ENCODE data around the gene UQCC2.

The UQCC2 gene

DNA sequence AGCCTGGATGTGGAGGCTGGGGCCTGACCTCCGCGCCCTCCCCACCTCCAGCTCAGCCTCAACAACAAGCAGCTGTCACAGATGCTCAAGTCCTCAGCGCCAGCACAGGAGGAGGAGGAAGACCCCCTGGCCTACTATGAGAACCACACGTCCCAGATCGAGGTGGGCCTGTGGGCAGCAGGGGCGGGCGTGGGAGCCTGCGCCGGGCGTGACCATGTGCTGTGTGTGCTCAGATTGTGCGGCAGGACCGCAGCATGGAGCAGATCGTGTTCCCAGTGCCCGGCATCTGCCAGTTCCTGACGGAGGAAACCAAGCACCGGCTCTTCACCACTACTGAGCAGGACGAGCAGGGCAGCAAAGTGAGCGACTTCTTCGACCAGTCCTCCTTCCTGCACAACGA, 23.5 kb downstream of the UQCC2 start:
- H3K4me3 ChIP-seq (replicated peaks; ENCODE audit: insufficient read depth, low read length), result no peak overlapping the region
- TF ChIP-seq GABPA (IDR thresholded peaks at IDR 0.05; ENCODE audit: low read depth) (no peak), CTCF (IDR thresholded peaks at IDR 0.05; ENCODE audit: insufficient read depth, low read length) (no peak), SPI1 (IDR thresholded peaks at IDR 0.05; ENCODE audit: borderline replicate concordance, low read depth) (no peak), REST (IDR thresholded peaks at IDR 0.05; ENCODE audit: insufficient replicate concordance, low read depth) (no peak), POLR2AphosphoS5 (IDR thresholded peaks at IDR 0.05; ENCODE audit: low read depth) (no peak)
- no peak for DNase-seq (ENCODE audit: low read depth in 1 of 2, low spot score in 1 of 2)
- H3K27me3 ChIP-seq (ENCODE audit: insufficient read depth, poor library complexity, severe bottlenecking), result no peaks in the 10 kb centered on the region
- no peak overlapping the region for H3K27ac ChIP-seq (replicated peaks)

- Histone ChIP-seq H3K27ac (replicated peaks) (no peak overlapping the region), H3K27me3 (ENCODE audit: insufficient read depth, poor library complexity, severe bottlenecking) (no peaks in the 10 kb centered on the region), H3K4me3 (replicated peaks; ENCODE audit: insufficient read depth, low read length) (no peak overlapping the region)
- DNase-seq (ENCODE audit: low read depth in 1 of 2, low spot score in 1 of 2), result no peak
- no peak for TF ChIP-seq GABPA (IDR thresholded peaks at IDR 0.05; ENCODE audit: low read depth)
- TF ChIP-seq POLR2AphosphoS5 (IDR thresholded peaks at IDR 0.05; ENCODE audit: low read depth), result no peak
- no peak for TF ChIP-seq CTCF (IDR thresholded peaks at IDR 0.05; ENCODE audit: insufficient read depth, low read length)
- no peak for TF ChIP-seq SPI1 (IDR thresholded peaks at IDR 0.05; ENCODE audit: borderline replicate concordance, low read depth)
- TF ChIP-seq REST (IDR thresholded peaks at IDR 0.05; ENCODE audit: insufficient replicate concordance, low read depth), result no peak
These were observed 24.2 kb downstream of the UQCC2 start for GRCh38 chr6:33686981-33687975.

- no peak for DNase-seq (ENCODE audit: low read depth in 1 of 2, low spot score in 1 of 2)
- Histone ChIP-seq H3K4me3 (replicated peaks; ENCODE audit: insufficient read depth, low read length) (no peak overlapping the region), H3K27me3 (ENCODE audit: insufficient read depth, poor library complexity, severe bottlenecking) (no peaks in the 10 kb centered on the region), H3K27ac (replicated peaks) (no peak overlapping the region)
- TF ChIP-seq REST (IDR thresholded peaks at IDR 0.05; ENCODE audit: insufficient replicate concordance, low read depth), result no peak
These were observed 25.1 kb downstream of the UQCC2 start for GRCh38 chr6:33686225-33686924.

Data from HL-60 (cell line).